Bone marrow (tissue), 2 donors: ENCODE measurements around the gene ASAP2.

Experiments used
- DNase-seq, 2 donors: peaks; one replicate each; lab custom pipeline; 2025; lab: John Stamatoyannopoulos, UW

Gene ASAP2

DNA sequence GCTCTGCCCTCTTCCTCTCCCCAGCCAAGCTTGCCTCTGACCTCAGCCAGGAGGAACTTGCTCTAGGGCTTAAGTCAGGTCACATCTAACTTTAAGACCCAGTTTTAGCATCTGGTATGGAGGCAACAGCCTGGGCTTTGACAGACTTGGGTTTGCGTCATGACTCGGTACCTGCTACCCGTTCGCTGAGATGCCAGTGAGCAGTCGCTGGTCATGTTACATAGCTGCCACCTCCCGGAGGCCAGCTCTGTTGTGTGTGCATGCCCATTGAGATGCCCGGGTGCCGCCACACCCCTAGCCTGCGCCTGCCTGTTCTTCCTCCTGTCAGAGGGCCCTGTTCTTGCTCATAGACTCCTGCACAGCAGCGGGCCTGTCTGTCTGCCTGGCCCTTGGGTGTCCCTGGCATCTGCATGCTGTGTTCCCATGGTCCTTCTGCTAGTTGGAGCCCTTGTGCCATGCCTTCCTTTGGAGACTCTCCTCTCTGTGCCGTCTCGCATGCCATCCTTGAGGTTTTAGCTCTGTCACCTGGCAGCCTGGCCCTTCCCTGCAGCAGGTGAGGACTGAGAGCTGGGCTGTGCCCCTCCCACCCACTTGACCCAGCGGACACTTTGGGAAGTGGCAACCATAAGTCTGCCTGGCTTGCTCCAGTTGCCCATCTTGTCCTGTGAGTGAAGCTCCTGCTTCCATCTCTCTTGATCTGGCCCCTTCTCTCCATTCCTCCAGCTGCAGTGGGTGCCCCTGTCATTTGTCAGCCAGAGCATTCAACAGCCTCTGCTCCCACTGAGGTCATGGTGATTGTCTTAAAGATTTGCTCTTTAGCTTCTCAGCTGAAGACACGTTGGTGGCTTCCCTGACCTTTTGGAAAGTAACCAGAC, 24.9 kb downstream of the ASAP2 start:
- no peak for DNase-seq

DNA sequence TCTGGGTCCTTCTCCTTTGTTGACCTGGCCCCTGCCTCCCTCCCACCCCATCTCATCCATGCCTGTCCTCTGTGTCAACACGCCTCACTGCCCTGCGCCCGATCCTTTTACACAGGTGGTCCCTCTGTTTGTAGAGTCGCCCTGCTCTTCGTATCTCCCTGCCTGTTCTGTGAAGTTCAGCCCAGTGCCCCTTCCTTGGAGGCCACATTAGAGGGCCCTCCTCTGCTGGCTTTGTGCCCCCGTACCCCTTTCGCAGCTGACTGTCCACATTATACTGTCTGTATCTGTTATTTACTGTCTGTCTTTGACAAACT, 25.5 kb downstream of the ASAP2 start:
- DNase-seq = no peak

DNA sequence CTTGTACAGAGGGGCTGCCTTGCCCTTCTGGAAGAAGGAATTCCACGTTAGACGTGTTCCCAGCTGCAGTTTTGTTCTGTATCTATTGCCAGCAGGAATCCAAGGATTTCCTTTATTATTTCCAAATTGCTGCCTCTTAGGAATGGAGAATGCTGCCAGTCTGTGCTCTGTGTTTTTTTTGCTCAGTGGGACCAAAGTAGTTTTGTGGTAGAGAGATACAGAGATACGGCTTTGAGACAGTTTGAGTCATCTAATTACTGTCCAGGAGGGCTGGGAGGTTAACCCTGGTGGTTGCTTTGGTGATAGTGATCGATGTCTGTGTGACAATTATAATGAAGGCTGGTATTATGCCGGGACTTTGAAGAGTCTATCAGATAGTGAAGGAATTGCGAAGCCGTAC, 26.3 kb downstream of the ASAP2 start:
- no peak for DNase-seq

DNA sequence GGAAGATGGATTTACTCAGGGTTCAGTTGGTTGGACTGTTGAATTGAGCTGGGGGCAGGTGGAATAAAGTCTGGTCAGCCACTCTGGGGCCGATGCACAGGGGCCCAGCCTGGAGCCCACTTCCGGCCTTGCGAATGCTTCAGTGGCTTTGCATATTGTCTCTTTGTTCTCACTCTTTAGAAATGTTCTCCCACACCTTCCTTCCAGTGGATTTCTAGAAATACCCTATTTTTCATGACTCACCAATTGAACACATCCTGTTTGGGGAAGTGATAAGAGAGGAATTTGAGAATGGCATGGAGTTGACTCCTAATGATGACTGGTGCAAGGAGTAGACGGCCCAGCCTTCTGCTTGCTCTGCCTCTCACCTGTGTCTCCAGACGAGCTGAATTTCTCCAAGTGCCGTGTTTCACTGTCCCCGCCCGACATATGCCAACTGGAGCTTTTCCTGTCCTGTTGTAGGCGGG, 28.1 kb downstream of the ASAP2 start:
- no peak for DNase-seq

DNA sequence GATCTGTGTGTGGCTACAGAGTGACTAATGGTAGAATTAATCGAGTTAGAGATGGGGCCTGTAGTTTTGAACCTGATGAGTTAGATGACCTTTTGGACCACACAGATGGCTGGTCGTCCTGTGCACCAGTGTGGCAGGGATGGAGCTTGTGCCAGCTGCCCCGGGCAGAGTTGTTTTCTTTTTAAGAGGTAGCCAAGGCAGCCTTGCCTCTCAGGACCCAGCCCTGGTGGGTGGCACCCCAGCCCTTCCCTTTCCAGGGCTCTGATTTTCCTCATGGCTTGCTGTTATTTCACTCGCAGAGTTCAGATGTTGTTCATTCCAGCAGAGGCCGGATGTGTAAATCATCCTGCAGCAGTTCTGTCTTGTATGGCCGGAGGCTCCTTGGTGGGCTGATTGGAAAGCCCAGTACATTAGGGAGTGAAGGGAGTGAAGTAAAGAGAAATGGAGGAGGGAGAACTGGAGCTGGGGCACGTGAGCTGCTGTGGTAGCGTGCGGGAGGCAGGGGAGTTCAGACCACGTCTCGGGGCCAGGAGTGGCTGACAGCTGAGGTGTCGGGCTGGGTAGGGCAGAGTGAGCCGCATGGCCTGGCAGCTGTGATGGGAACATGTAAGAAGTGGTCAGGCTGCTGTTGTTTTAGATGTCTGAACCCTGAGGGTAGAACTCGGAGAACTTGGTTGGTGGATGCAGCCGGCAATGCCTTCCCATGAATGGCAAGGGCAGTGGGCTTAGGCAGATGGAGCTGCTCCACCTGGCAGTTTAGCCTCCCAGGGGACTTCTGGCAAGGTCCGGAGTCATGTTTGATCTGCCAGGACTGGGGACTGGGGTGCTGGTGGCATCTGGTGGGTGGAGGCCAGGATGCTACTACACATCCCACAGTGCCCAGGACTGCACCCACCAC, 28.8 kb downstream of the ASAP2 start:
- DNase-seq = no peak

DNA sequence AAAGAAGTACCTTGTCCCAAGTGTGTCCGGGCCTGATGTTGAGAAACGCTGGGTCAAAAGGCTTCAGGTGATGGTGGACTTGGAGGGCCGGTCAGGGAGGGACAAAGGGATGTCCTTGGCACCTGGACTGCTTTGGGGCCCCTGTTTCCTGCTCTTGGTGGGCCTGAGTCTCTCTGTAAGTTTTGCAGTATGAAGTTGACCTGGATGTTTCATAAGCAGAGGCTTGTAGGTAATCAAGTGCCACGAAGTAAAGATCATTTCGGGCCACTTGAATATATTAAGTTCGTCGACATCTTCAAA, 29.4 kb downstream of the ASAP2 start:
- DNase-seq = no peak

DNA sequence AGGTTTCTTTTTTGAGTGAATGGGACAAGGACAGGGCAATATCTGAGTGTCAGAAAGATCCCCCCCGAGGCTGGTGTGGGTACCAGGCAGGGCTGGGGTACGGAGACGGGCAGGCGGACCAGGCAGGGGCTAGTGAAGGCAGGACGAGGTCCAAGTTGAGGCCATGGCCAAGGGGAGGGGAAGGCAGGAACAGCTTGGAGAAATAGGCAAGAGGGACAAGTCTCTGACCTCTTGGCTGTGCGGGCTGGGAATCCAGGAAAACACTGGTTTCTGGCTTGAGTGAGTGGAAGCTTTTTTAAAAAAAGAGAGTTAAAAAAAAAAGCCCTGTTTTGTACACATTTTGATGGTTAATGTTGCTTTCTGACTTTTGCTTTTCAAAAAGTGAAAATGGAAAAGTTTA, 30.3 kb downstream of the ASAP2 start:
- no peak for DNase-seq

DNA sequence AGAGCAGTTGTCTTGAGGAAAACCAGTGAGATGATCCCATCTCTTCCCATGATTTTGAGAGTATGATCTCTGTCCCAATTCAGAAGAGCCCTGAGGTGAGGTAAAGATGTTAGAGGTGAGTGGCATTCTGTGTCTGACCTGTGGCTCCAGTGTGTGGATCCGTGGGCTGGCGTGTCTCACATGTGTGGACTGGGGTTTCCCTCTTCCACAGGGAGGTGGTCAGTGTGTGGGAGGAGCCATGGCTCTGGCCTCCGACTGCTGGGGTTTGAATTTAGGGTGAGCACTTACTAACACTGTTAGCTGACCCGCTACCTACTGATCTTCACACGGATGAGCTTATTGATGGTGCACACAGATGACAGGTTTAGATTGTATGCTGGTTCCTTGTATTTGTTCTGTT, 31.2 kb downstream of the ASAP2 start:
- DNase-seq = no peak

DNA sequence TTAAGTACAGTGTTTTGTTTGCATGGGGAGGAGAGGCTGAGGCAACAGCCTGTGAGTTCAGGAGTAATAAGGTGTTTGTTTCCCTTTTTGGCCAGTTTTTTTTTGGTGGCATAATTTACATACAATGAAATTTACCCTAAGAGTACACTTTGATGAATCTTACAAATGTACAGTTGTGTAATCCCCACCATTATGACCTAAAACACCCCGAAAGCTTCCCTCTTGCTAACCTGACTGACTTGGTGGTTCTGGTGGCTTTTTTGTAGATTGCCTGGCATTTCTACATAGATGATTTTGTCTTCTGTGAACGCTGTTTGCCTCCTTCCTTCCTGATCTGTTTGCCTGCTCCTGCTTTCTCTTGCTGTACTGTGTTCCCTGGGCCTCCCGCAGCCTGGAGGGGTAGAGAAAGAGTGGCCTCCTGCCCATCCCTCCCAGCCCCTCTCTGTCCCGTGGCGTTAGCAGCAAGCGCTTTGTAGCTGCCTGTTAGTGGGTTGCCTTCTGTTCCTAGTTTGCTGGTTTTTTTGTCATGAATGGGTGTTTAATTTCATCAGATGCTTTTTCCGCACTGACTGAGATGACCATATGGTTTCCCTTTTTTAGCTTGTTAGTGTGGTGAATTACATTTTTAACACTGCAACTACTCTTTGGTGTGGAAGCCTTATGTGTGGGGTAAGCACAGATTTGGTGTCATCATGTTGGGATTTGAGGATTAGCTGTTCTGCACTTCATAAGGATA, 32.1 kb downstream of the ASAP2 start:
- DNase-seq = no peak

DNA sequence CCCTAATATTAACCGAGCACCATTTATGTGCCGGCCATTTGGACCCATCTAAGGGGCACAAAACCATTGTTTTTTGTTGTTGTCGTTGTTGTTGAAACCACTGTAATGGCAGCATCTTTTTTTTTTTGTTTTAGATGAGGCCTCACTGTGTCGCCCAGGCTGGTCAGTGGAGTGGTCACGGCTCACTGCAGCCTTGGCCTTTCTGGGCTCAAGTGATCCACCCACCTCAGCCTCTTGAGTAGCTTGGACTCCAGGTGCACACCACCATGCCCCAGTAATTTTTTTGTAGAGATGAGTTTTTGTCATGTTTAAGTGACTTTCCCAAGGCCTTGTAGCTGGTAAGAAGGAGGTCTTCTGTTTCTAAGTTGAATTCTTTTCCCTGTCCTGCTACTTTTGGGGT, 33.0 kb downstream of the ASAP2 start:
- DNase-seq = no peak

DNA sequence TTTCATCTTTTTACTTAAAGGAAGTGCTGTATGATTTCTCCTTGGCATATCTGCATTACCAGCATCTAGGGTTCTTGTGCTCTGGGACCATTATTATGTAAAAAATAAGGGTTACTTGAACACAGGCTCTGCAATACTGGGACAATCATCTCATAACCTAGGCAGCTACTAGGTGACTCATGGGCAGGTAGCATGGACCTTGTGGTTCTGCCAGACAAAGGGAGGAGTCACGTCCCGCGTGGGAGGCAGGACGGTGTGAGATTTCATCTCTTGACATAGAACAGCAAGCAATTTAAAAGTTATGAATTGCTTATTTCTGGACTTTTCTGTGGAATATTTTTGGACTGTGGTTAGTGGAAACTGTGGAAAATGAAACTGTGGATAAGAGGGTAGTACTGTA, 34.1 kb downstream of the ASAP2 start:
- no peak for DNase-seq

DNA sequence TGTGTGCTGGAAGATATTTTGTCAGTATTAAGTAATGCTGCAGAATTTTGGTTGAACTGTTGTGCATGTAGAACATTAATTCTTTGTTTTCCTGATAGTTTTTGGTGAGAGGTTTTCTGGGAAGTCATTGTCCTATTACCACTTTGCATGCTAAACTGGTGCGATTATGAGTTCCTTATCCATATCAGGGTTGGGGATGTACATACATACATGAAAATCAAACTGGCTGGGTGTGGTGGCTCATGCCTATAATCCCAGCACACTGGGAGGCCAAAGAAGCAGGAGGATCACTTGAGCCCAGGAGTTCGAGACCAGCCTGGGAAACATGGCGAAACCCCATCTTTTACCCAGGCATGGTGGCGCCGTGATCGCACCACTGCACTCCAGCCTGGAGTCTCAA, 34.6 kb downstream of the ASAP2 start:
- DNase-seq = no peak

DNA sequence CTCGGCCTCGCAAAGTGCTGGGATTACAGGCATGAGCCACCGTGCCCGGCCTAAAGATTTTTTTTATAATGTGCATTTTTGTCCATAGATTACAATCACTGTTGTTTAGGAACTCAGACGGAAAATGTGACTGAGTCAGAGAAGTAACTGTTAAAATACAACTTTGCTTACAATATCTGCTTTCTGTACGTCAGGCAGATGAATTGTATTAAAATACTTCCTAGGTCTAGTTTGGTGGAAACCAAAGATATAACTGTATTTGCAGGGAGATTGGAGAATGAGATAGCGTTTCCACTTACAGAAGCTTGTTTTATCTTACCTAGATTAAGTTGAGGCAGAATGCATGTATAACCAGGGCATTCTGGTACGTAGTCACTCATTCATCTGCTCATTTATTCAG, 36.7 kb downstream of the ASAP2 start:
- no peak for DNase-seq

DNA sequence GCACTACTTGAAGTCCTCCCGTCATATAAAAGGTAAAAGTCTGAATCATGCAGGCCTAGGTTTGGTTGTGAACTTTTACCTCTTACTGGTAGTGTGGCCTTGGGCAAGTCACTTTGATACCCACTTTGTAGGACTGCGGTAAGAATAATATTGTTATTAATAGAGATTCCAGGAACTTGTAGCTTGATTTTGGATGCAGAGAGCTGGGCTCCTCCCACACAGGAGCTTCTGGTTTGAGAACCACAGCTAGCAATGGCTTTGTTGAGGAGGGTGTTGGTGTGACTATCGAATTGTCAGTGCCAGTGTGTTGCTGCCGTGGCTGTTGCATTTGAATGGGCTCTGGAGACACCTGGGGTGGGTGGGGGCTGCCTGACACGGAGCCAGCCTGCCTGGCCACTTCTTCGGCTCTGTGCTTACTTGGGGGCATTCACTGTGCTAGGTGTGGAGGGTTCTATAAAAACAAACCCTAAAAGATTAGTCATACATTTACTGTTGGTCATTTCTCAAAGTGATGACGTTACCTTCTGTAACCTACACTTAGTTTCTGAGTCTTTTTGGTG, 38.5 kb downstream of the ASAP2 start:
- DNase-seq = no peak

DNA sequence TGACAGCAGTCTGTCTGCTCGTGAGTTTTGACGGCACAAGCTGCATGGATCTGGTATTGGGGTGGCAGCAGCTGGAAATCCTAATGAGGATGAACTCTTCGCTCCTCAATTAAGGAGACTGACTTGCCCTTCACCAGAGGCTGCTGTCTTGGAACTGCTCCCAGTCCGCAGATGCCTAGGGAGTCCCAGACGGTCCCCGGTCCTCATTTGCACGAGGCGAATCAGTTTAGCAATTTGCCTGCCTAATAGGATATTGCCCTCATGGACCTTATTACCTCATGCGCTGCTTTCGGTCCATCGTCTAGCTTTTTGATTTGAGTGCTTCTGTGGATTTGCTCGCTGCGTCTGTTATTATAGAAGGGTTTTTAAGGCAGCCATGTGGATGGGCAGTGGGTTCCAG, 40.6 kb downstream of the ASAP2 start:
- no peak for DNase-seq

DNA sequence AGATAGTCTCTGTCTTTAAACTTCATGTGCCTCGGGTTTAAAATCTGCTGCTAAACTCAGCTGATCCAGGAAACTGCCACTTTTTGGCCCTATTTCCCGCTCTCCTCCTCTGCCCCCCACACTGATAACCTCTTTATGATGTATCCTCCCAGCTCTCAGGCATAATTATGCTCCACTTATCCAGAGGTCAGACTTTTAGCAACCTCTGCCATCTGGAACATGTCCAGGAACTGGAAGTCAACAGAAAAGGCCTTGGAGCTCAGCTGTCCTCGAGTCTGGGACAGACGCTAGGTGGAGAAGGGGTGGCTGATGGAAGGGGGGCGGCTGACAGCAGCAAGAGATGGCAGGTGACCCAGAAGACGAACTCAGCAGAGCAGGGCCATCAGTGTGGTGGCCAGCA, 41.2 kb downstream of the ASAP2 start:
- no peak for DNase-seq

DNA sequence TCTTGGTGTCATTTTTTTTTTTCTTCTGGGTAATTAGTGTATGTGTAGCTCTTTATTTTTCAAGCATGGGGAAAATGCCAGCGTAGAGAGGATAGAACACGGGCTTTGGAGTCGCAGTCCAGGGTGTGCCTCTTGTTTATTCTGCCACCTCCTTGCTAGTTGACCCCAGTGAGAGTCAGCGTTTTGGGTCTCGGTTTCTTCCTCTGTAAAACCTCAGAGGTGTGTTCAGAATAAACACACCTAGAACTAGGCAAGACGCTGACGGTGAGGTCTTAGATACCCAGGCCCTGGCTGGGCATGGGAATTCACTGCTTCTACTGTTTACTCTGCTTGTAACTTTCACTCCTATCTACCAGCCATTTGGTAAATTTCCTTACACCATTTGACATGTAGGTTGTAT, 41.8 kb downstream of the ASAP2 start:
- no peak for DNase-seq

DNA sequence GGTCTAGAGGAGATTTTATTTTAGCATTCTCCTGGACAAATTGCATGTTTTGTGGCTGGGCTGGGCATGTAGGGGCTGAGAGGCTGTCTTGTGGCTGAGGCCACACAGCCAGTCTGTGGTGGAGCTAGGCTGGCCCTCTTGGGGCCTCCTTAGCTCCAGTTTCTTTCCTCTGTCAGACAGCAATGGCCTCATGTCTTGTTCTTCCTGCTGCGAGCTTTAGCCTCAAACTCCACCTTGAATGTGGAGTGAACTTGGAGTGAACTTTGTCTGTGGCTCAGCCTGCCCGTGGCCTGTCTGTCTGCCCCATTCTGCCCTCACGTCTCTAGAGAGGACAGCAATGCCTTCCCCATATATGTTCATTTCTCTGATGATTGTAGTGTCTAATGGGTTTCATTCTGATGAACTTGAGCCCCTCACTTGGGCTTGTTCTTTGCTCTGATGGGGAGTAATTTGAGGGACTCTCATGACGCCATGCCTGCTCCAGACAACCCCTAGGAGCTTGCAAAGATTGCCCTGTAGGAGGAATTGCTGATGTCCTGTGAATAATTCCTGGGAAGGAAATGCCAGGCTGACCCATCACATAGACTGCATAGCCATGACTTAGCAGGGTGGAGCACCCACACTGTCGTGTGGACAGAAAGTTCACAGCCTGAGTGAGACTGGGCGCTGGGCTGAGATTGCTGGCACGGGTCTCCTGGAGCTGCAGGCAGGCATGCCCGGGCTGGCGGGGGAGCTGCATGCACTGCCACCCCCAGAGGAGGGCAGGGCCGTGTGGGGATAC, 42.6 kb downstream of the ASAP2 start:
- DNase-seq = no peak

DNA sequence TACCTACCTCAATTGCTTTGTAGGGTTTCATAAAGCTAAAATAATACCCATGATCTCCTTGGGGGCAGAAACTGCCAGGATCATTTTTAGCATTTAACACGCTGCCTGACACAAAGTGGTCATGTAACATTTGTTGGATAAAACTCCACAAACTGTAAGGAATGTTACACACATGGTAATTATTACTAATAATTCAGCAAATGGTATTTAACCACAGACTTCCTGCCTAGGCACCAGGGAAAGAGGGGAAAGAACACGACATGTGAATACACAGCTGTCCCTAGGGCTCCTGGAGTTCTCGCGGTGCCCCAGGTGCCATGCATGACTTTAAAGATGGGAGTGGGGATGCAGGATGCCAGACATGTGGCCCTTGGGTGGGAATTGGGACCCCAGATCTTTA, 43.5 kb downstream of the ASAP2 start:
- DNase-seq = no peak

DNA sequence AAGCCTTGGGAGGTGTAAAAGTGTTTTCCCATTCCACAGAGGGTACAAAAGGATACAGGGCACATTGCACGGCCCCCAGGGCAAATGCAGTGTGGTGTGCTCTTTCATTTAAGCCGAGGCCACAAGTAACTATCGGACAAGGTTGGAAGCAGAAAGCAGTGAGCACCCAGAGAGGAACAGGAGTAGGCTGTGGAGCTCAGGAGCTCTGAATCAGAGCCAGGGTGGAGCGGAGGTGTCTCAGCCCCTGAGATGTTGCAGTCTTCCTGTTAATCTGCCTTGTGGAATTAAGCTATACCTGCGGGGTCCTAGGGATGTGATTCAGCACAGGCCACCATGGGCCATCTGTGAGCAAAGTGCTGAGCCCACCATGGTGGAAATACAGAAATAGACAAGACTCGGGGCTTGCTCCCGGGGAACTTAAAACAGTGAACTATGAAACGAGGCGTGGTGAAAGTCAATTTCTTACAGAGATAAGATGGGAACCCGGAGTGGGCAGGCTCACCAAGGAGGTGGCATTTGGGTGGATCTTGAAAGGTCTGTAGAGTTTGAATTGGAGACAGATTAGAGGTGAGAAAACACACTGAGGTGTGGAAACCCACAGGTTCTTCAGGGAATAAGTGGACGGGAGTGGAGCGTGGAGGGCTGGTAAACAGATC, 44.0 kb downstream of the ASAP2 start:
- no peak for DNase-seq
